ENCODE measurements around the gene OCRL. TPM values are rescaled to one million over a fixed set of nuclear protein-coding genes. Genes with fewer than 3 reads are reported as not detected.

The OCRL gene
- total and polyA plus RNA-seq, 2 donors (not counting 1 experiment from before 2014, with no cell fraction given), result 23.0 to 32.1 TPM

- H3K4me2 ChIP-seq (ENCODE audit: extremely low read depth, insufficient read depth, low read length), result no peak overlapping the region
These were observed 45.6 kb downstream of the OCRL start for GRCh38 chrX:129585691-129586090.

GRCh38 chrX:129586446-129586845, 46.4 kb downstream of the OCRL start:
- DNase-seq (ENCODE audit: low read depth in 2 of 2), result no peak
- no peak overlapping the region for H3K4me2 ChIP-seq (ENCODE audit: extremely low read depth, insufficient read depth, low read length)
- no peak overlapping the region for H2AFZ ChIP-seq (ENCODE audit: low read length)
- H3K27me3 ChIP-seq (ENCODE audit: control insufficient read depth, insufficient read depth, low read length), result no peaks in the 10 kb centered on the region
- H3K79me2 ChIP-seq (ENCODE audit: control insufficient read depth, insufficient read depth, low read length), result no peaks in the 10 kb centered on the region
- no peak overlapping the region for H3K4me3 ChIP-seq (replicated peaks in 1 of 4; ENCODE audit: control extremely low read depth in 1 of 4, insufficient read depth in 1 of 4, low read depth in 3 of 4, low read length in 4 of 4)
- TF ChIP-seq CTCF (conservative IDR thresholded peaks at IDR 0.05 in 1 of 2, IDR thresholded peaks at IDR 0.05 in 1 of 2; ENCODE audit: low read depth in 1 of 2, low read length in 2 of 2) (no peak), EZH2 (IDR thresholded peaks at IDR 0.05; ENCODE audit: low read length, missing control alignments) (no peak)
- no peaks in the 10 kb centered on the region for H4K20me1 ChIP-seq (ENCODE audit: control insufficient read depth, extremely low read depth, insufficient read depth, low read length)
- H3K9ac ChIP-seq (ENCODE audit: insufficient read depth, low read length), result no peak overlapping the region
- H3K27ac ChIP-seq (ENCODE audit: insufficient read depth, low read length), result no peak overlapping the region
- H3K36me3 ChIP-seq (ENCODE audit: control insufficient read depth, insufficient read depth, low read length), result no peaks in the 10 kb centered on the region
- H3K4me1 ChIP-seq (ENCODE audit: control insufficient read depth, extremely low read depth, insufficient read depth, low read length), result no peaks in the 10 kb centered on the region
- no peaks in the 10 kb centered on the region for H3K9me3 ChIP-seq (ENCODE audit: control insufficient read depth, insufficient read depth, low read depth, low read length)

More at GRCh38 chrX:129585691-129586090, 45.6 kb downstream of the OCRL start:
- Histone ChIP-seq H3K27me3 (ENCODE audit: control insufficient read depth, insufficient read depth, low read length) (no peaks in the 10 kb centered on the region), H3K4me1 (ENCODE audit: control insufficient read depth, extremely low read depth, insufficient read depth, low read length) (no peaks in the 10 kb centered on the region), H3K4me3 (replicated peaks in 1 of 4; ENCODE audit: control extremely low read depth in 1 of 4, insufficient read depth in 1 of 4, low read depth in 3 of 4, low read length in 4 of 4) (no peak overlapping the region), H3K9ac (ENCODE audit: insufficient read depth, low read length) (no peak overlapping the region), H2AFZ (ENCODE audit: low read length) (no peak overlapping the region), H3K27ac (ENCODE audit: insufficient read depth, low read length) (no peak overlapping the region), H4K20me1 (ENCODE audit: control insufficient read depth, extremely low read depth, insufficient read depth, low read length) (no peaks in the 10 kb centered on the region), H3K9me3 (ENCODE audit: control insufficient read depth, insufficient read depth, low read depth, low read length) (no peaks in the 10 kb centered on the region), H3K79me2 (ENCODE audit: control insufficient read depth, insufficient read depth, low read length) (no peaks in the 10 kb centered on the region), H3K36me3 (ENCODE audit: control insufficient read depth, insufficient read depth, low read length) (no peaks in the 10 kb centered on the region)
- DNase-seq (ENCODE audit: low read depth in 2 of 2), result peak in 1 of 2 donors; percentile 21
- no peak for TF ChIP-seq EZH2 (IDR thresholded peaks at IDR 0.05; ENCODE audit: low read length, missing control alignments)
- TF ChIP-seq CTCF (conservative IDR thresholded peaks at IDR 0.05 in 1 of 2, IDR thresholded peaks at IDR 0.05 in 1 of 2; ENCODE audit: low read depth in 1 of 2, low read length in 2 of 2), result no peak

- Histone ChIP-seq H2AFZ (ENCODE audit: low read length) (no peak overlapping the region), H3K27me3 (ENCODE audit: control insufficient read depth, insufficient read depth, low read length) (no peaks in the 10 kb centered on the region), H4K20me1 (ENCODE audit: control insufficient read depth, extremely low read depth, insufficient read depth, low read length) (no peaks in the 10 kb centered on the region), H3K9me3 (ENCODE audit: control insufficient read depth, insufficient read depth, low read depth, low read length) (no peaks in the 10 kb centered on the region), H3K4me1 (ENCODE audit: control insufficient read depth, extremely low read depth, insufficient read depth, low read length) (no peaks in the 10 kb centered on the region), H3K4me3 (replicated peaks in 1 of 4; ENCODE audit: control extremely low read depth in 1 of 4, insufficient read depth in 1 of 4, low read depth in 3 of 4, low read length in 4 of 4) (no peak overlapping the region), H3K79me2 (ENCODE audit: control insufficient read depth, insufficient read depth, low read length) (no peaks in the 10 kb centered on the region), H3K4me2 (ENCODE audit: extremely low read depth, insufficient read depth, low read length) (no peak overlapping the region), H3K27ac (ENCODE audit: insufficient read depth, low read length) (no peak overlapping the region), H3K9ac (ENCODE audit: insufficient read depth, low read length) (no peak overlapping the region), H3K36me3 (ENCODE audit: control insufficient read depth, insufficient read depth, low read length) (no peaks in the 10 kb centered on the region)
- no peak for DNase-seq (ENCODE audit: low read depth in 2 of 2)
- TF ChIP-seq CTCF (conservative IDR thresholded peaks at IDR 0.05 in 1 of 2, IDR thresholded peaks at IDR 0.05 in 1 of 2; ENCODE audit: low read depth in 1 of 2, low read length in 2 of 2), result no peak
- no peak for TF ChIP-seq EZH2 (IDR thresholded peaks at IDR 0.05; ENCODE audit: low read length, missing control alignments)
These were observed 50.5 kb downstream of the OCRL start for GRCh38 chrX:129590596-129590995.
